HG02973 (cell line): Measurements from ENCODE around the gene PNO1.
"Not testable (repeated sequence)": the region's sequence is repeated elsewhere in the genome, so short reads cannot be mapped to it uniquely, and the experiment has no call there.

ENCODE experiments used
- ATAC-seq: cut with Tn5 transposase; IDR thresholded peaks from one replicate; pipeline ENCODE4 v1.9.1; 2021; ENCODE audit warnings: moderate library complexity; ENCODE audit not compliant: unreplicated experiment

PNO1 gene

DNA sequence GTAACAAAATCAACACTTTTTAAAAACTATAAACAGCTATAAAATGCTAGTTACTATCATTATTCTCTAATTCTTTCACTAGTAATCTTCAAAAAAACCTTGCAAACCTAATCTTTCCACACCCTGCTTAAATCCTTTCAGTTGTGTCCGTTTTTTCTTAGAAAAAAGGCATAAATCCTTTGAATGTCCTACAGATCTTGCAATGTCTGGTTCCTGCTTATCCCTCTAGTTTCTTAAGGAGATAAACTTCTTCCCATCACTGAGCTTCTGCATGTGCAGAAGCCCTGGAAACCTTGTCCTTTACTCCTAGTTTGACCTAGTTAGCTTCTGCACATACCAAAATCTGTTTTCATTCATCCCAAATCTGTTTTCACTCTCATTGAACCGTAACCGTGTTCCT, 1.3 kb upstream of the PNO1 start:
- ATAC-seq = no peak

DNA sequence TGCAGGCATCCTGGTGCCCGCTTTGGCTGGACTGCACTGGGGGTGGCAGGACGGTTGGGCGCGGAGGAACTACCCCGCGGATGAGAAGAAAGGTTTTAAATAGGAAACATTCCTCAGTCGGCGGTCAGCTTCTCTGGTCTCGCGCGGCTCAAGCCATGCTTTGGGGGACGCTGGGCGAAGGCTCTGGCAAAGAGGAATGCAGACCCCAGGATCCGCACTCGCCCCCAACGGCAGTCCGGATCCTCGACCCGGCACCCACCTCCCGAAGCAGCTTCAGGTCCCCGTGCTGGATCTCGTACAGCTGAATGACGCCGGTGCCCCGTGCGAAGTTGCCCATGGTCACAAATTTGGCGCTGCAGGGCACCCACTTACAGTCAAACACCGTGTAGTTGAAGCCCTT, 686 bp upstream of the PNO1 start:
- no peak for ATAC-seq

DNA sequence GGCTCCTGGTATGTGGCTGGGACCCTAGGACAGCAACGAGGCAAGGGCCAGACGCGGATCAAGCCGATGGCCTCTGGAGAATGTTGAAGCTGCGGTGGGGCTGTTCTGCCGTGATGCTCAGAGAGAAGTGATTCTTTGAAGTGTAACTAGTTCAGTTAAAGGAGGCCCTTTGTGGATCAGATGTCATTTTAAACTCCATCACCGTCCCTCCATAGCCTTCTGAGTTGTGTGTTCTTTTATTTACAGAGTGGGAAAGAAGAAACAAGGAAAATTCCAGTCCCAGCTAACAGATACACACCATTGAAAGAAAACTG, 403 bp downstream of the PNO1 start:
- no peak for ATAC-seq

DNA sequence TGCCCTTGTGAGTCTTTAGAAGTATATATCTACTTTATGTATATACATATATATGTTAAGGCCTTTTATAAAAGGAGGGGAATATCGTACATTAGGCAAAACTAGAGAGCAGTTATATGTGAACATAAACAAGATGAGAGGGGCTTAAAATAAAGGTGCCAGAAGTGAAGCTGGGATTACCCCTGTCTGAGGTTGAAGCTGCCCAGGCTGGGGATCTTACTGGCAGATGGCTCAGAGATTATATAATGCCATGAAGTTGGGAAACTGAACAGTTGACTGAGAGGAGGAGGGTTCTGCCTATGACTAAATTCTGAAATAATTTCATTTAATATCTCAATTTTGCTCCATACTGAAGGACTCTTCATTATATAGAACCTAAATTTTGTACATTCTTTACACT, 6.0 kb downstream of the PNO1 start:
- no peak for ATAC-seq

DNA sequence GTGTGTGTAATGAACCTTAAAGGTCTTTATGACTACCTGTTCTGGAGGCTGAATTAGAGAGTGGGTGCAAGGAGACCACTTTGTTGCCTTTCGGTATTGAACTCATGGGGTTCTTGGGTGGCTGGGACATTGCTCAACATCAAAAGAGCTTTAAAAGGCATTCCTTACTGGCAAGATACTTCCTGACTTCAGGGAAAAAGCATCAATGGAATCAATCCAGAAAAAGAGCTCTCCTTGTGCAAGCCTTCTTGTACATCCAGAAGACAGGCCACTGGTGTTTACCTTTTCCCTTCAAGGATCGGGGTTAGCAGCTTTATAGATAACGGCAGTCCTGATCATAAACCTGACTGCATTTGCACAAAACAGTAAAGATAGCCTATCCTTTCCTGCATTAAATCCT, 9.5 kb downstream of the PNO1 start:
- ATAC-seq = no peak

DNA sequence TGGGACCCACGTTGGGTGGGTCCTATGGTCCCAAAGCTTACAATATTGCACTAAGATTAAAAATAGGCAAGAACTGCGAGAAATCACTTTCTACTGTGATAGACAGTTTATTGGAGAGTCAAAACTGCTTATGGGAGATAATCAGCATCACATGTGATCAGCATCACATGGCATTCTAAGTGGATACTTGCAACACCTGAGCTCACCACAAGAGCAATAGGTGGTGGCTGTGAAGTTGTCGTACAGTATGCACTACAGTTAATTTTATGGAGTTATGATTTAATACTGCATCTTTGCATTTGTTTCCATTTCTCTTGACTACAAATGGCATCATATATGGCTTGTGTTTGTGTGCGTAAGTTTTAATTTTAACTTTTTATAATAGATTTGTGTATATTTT, 11.6 kb downstream of the PNO1 start:
- no peak for ATAC-seq

DNA sequence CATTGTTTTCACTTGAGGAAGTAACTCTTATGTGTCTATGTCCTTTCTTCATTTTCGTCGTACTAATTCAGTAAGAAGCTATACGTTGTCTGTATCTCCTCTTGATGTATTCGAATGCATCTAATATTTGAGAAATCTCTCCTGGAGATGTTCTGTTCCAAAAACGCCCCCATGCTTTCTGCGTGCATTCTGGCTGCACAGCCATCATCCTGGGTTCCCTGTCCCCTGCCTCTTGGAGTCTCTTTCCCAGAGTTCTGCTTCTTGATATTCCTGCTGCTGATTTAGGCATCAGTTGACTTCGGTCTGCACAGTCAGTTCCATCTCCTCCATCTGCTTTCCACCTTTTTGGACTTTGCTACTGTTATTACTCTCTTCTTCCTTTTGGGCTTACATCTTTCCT, 13.5 kb downstream of the PNO1 start:
- no peak for ATAC-seq

DNA sequence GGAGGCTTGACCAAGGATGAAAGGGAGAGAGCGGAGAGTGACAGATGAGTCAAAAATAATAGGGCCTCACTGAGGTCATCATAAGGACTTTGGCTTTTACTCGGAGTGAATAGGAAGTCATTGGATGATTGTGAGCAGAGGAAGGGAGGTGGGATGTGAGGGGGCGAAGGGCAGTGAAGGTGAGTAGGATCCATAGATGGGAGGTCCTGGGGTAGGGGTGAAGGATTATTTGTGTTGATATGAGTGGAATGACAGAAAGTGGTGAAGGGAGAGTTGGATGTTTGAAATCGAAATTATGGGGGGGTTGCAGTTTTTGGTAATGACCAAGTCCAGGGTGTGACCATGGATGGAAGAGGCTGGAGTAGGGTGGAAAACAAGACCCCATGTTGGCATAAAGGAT, 14.0 kb downstream of the PNO1 start:
- ATAC-seq = no peak

DNA sequence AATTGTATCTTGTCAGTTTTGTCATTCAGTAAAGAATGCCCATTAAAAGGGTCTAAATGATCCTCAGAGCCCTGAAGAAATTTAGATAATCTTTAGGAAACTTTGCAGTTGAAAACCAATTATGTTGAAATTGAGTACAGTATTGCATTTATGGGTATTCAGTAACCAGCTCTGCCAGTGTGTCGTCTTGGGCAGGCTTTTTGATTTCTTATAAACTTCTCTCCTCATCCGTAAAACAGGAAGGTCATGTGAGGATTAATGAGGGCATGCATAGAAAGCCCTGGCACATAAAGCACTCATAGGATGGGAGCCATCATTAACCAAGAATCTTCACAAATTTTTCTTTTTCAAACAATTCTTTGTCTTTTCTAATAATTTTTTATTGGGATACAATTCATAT, 14.8 kb downstream of the PNO1 start:
- ATAC-seq = no peak

DNA sequence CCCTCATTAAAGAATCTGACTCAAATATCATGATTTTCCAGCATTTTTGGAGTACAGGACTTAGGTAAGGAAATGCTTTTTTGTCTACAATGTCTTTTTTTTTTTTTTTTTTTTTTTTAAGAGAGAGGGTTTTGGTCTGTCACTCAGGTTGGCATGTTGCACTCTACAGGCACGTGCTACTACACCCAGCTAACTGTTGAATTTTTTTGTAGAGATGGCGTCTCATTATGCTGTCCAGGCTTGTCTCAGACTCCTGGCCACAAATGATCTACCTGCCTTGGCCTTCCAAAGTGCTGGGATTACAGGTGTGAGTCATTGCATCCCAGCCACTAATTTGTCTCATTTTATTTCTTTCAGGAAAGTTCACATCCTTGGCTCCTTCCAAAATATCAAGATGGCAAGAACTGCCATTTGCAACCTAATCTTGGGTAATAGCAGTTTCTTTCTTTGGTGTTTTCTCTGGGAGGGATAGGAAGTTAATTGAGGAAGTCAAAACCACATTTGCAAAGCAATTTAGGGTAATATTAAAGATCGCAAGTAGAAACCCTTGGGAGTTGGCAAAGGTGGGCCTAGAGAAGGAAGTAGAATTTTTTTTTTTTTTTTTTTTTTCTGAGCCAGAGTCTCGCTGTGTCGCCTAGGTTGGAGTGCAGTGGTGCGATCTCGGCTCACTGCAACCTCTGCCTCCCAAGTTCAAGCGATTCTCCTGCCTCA, 15.5 kb downstream of the PNO1 start:
- no peak for ATAC-seq

DNA sequence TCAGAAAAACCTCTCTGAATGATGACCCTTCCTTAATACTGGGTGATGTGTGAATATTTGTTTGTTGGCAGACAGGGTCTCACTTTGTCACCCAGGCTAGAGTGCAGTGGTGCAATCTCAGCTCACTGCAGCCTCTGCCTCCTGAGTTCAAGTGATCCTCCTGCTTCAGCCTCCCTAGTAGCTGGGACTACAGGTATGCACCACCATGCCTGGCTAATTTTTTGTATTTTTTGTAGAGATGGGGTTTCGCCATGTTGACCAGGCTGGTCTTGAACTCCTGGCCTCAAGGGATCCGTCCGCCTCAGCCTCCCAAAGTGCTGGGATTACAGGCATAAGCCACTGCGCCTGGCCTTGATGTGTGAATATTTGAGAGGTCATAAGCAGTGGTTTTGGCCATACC, 17.5 kb downstream of the PNO1 start:
- ATAC-seq = not testable (repeated sequence)

DNA sequence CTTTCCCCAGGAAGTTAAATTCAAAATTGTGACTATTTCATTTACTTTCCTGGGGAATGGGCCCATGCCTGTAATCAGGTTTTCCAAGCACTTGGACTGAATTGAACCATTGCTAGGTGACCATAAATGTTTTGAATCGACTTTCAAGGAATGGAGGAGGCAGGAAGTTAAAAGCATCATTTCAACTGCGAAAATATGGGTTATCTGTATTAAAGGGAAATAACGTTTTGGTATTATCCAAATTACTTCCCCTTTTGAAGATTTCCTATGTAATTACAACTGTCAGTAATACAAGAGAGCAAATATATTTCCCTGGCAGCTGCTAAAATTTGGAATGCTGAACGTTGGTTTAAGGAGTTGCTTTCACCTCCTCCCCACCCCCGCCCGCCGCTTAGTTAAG, 19.0 kb downstream of the PNO1 start:
- ATAC-seq = no peak

DNA sequence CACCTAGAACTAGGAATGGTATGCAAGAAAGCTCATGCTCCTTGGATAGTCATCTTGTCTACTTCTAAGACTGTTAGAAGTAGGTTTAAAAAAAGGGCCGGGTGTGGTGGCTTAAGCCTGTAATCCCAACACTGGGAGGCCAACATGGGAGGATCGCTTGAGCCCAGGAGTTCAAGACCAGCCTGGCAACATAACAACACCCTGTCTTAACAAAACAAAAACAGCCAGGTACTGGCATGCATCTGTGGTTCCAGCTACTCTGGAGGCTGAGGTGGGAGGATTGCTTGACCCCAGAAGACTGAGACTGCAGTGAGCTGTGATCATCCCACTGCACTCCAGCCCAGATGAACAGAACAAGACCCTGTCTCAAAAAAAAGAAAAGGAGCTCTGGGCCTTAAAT, 19.9 kb downstream of the PNO1 start:
- ATAC-seq = no peak

DNA sequence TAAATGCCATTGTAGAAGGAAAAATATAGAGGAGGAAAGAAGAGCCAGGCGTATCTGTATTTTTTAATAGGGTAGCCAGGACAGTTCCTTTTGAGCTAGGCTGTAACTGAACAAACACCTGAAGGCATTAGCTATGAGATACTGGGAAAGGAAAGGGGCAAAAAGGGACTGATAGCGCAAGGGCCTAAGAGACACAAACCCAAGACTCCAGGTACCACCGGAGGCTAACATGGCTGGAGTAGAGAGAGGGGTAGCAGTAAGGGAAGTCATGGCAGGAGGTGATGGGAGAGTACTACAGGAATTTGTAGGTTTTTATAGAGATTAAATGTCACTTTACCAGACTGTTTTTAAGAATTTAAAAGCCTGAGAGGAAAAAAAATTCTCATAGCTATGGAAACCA, 20.7 kb downstream of the PNO1 start:
- ATAC-seq = no peak

DNA sequence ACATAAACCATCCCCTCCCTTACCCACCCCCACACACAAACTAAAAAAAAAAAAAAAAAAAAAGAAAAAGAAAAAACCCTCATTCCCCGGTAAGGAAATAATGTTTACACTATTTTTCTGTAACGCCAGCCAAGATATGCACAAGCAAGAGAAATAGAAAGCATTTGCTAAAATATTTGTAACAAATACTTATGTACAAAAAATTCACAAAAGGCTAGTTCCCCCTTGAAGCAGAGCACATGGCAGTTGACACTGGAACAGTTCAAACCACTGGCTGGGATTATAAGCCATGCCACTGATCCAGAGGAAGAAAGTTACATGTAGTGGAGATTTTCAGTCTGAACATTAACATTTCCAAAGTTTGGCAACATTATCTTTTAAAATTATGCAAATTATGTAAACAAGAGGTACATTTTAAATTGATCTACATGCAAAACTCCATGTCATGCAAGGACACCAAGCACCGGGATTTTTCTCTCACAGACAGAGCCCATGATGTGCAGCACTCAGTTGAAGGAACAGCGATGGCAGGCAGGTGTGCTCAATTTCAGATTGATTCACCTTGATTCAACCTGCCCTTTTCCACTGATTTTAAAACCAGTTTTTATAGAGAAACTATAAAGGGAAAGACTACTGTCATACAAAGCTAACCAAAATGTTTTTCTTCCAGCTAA, 21.4 kb downstream of the PNO1 start:
- no peak for ATAC-seq

DNA sequence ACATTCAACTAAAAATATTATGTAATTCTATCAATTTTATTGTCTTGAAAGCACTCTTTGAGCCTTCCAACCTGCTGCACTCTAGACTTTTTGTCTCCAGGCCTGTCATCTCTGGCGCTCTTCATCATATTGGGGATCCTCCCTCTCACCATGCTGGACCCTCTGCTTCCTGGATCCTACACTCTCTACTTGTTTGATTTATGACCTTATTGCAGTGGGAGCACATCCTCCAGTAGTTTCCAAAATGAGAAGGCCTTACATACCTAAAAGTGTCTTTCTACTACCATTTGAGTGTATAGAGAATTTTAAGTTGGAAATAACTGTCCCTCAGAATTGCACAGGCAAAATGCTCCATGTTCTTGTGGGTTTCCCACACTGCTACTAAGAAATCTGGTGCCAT, 25.2 kb downstream of the PNO1 start:
- no peak for ATAC-seq

DNA sequence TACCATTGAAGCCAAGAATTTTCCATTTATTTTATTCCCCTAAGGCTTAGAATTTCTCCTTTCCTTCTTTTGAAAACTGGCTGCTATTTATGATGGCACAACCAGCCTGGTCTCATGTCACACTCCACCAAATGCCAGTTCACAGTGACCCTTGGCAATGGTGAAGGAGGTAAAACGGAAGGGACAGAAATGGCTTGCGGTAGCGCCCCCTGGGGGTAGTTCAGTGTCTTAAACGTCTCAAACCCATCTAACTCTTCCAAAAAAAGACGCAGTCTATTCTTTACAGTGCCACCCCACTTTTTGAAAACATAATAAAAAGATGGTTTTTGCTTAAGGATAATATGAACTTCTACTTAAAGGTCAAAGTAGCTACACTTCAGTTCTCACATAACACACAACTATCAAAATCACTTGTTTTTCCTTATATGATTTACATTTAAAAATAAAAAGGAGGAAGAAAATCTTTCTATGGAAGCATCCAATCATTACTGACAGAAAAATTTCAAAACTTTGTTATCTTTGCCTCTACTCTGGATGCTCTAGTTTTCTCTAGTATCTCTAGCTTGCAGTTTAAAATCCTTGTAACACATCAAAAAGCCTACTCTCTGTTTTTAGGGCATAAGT, 28.0 kb downstream of the PNO1 start:
- ATAC-seq = no peak

DNA sequence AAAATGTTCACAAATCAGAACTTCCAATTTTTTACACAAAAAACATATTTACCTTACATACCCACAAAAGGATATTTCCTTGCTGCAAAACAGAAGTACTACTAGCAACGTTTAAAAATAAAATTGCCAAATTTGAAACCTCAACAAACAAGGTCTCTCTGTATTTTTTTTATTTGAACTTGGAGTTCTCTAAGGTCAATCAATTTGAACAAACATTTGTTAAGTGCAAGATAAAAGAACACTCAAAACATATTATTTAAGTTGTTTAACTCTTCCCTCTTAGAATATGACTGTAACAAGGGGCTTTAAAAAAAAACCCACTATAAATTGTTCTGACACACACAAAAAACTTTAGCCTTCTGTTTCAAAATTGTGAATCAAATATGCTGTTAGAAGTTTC, 29.6 kb downstream of the PNO1 start:
- no peak for ATAC-seq

DNA sequence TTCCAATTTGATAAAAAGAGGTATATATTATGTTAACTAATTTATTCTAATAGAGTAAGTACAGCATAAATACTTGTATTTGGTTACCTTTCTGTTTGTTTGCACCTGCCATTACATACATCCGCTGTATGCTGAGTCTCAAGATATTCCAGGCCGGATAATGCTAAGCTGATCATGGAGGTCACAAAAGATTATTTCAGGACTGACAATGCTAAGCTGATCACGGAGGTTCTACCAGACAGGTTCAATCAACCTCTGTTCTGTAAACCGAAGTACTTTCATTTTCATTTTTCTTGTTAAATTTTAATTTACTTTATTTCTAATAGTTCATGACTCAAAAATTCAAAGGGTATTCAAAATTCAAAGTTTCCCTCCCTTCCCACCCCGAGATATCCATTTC, 31.1 kb downstream of the PNO1 start:
- no peak for ATAC-seq

DNA sequence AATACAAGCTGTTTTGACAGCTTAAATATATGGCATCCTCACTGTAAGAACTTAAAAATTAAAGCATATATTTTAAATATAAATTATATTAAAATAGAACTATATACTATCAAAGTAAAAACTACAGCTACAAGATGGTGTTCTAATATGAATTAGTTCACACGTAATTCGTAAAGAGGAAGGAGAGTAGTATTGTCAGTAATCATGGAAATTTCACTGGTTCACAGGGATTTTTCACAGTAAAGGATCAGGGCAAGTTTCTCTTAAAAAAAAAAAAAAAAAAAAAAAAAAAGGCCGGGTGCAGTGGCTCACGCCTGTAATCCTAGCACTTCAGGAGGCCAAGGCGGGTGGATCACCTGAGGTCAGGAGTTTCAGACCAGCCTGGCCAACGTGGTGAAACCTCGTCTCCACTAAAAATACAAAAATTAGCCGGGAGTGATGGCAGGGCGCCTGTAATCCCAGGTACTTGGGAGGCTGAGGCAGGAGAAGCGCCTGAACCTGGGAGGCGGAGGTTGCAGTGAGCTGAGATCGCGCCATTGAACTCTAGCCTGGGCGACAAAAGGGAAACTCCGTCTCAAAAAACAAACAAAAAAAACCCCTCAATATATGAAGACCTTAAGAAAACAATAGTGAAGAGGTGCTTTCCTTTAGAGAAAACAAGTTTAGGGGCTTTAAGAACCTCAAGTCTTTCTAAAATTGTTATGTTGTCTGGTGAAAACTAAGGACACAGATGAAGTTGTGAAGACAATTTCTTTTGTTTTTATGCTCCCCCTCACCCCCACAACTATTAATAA, 32.5 kb downstream of the PNO1 start:
- no peak for ATAC-seq

DNA sequence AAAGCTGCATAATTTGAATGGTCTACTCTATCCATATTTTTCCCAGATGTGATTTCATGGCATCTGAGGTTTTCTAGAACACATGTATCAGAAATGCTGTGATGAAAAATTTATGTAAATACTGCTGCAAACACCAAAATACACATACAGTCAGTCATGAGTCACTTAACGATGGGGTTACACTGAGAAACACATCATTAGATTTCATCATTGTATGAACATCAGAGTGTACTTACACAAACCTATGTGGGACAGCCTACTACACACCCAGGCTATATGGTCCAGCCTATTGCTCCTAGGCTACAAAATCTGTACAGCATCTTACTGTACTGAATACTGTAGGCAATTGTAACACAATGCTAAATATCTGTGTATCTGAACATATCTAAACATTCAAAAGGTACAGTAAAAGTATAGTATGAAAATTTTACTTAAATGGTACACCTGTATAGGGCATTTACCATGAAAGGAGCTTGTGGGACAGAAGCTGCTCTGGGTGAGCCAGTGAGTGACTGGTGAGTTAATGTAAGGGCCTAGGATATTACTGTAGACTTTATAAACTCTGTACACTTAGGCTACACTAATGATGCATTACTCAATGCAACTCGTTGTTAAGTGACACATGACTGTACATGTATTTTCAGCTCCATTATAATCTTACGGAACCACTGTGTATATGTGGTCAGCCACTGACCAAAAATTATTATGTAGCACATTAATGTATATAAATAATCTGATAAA, 33.5 kb downstream of the PNO1 start:
- no peak for ATAC-seq
